Progenitor cell of endocrine pancreas (in vitro differentiated cells): Measurements from ENCODE around the gene DUS4L. TPM values are rescaled to one million over a fixed set of nuclear protein-coding genes. Genes with fewer than 3 reads are reported as not detected.

ENCODE experiments used
- DNase-seq: peaks from one replicate; pipeline ENCODE4 v3.0.0; 2021; ENCODE audit warnings: low spot score; ENCODE audit not compliant: unreplicated experiment
- H3K27ac Mint-ChIP-seq: 2 replicates; pipeline ENCODE4 v1.8.0; 2021; ENCODE audit warnings: mild to moderate bottlenecking, moderate library complexity, mixed read lengths
- H3K27me3 Mint-ChIP-seq: 2 replicates; pipeline ENCODE4 v1.8.0; 2021; ENCODE audit warnings: mixed read lengths
- H3K36me3 Mint-ChIP-seq: 2 replicates; pipeline ENCODE4 v1.8.0; 2022; ENCODE audit warnings: mixed read lengths; ENCODE audit not compliant: insufficient read depth
- H3K4me1 Mint-ChIP-seq: 2 replicates; pipeline ENCODE4 v1.8.0; 2021; ENCODE audit warnings: low read depth, mixed read lengths
- H3K4me3 Mint-ChIP-seq: 2 replicates; pipeline ENCODE4 v1.8.0; 2021; ENCODE audit warnings: low read depth, mild to moderate bottlenecking, moderate library complexity, mixed read lengths
- H3K9me3 Mint-ChIP-seq: 2 replicates; pipeline ENCODE4 v1.8.0; 2021; ENCODE audit warnings: low read depth, mixed read lengths
- long read RNA-seq: library from polyadenylated mRNA; unstranded; transcript quantifications from one replicate; pipeline ENCODE4 v2.0.0, GENCODE V29; 2020
- total RNA-seq: library from RNA; stranded (reverse); gene quantifications from 2 replicates; pipeline ENCODE4 v1.2.1, GENCODE V29; 2021
- TF ChIP-seq, protein P1 (sequence below): fragments of 200-600 bp; sonication (generic); IDR thresholded peaks from one replicate; pipeline ENCODE4 v1.5.0; 2021; ENCODE audit warnings: antibody characterized with exemption, mild to moderate bottlenecking; ENCODE audit not compliant: unreplicated experiment

The DUS4L gene
- total RNA-seq: 11.4 and 16.8 TPM in 2 replicates
- long read RNA-seq, transcript DUS4L-201 (8 exons, 2,220 nt): major isoform, 6 of 25 reads
- long read RNA-seq, partial matches to known transcripts: 6 of 25 reads
- long read RNA-seq, other reads (novel, unspliced or antisense): 9 of 25 reads

DNA sequence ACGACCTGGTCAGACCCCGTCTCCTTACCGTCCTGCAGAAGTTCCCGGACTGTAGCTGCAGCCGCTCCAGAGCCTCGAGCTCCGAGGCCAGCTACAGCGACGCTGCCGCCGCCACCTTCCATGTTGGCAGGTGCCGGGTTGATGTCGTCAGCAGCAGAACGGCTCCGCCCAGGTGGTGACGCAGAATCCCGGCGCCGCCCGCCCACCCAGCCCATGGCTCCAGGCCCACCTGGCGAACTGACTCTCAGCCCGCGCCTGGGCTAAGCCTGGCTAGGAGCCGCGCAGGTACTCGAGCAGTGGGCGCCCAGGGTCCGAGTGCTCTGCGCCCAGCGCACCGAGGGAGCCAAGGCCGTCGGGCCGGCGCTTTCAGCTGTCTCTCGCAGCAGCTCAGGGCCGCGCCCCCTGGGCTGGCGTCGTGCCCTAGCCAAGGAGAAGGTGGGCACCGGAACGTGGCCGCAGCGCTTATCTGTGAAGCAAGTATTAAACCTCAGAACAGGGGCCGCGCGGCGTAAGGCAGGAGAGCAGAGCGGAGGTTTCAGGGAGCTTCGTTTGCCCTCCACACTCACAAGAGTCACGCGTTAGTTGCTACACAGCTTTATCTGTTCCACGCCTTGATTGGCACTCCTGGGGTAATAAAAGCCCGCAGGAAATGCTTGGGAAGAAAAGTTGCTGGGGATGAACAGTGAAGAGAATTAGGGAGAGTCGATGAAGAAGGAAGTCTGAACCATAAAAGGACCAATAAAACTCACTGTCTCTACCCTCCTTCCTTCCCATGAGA lies at the start of gene DUS4L, which contains the start of gene COG5:
TSS of gene DUS4L (plus strand) at position 197 of the 778 bp plus-strand sequence. CDS start 3,100 bp downstream, outside the sequence.
TSS of gene COG5 (minus strand) at position 146 of the 778 bp plus-strand sequence. CDS start at position 122, 24 bp downstream.
- DNase-seq: peak; percentile 68
- H3K27ac Mint-ChIP-seq: peak within 1 kb of the TSS; percentile 92
- peak within 1 kb of the TSS; percentile 82 for H3K4me3 Mint-ChIP-seq
- no peaks in the 10 kb centered on the region for H3K36me3 Mint-ChIP-seq
- no peaks in the 10 kb centered on the region for H3K27me3 Mint-ChIP-seq
- TF ChIP-seq, protein P1, sequence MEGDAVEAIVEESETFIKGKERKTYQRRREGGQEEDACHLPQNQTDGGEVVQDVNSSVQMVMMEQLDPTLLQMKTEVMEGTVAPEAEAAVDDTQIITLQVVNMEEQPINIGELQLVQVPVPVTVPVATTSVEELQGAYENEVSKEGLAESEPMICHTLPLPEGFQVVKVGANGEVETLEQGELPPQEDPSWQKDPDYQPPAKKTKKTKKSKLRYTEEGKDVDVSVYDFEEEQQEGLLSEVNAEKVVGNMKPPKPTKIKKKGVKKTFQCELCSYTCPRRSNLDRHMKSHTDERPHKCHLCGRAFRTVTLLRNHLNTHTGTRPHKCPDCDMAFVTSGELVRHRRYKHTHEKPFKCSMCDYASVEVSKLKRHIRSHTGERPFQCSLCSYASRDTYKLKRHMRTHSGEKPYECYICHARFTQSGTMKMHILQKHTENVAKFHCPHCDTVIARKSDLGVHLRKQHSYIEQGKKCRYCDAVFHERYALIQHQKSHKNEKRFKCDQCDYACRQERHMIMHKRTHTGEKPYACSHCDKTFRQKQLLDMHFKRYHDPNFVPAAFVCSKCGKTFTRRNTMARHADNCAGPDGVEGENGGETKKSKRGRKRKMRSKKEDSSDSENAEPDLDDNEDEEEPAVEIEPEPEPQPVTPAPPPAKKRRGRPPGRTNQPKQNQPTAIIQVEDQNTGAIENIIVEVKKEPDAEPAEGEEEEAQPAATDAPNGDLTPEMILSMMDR: no peak
- peaks cover 37% of the 10 kb centered on the region for H3K4me1 Mint-ChIP-seq
- H3K9me3 Mint-ChIP-seq: no peaks in the 10 kb centered on the region

- TF ChIP-seq, protein P1: no peak
- H3K4me3 Mint-ChIP-seq: no peak overlapping the region
- no peak for DNase-seq
- no peaks in the 10 kb centered on the region for H3K9me3 Mint-ChIP-seq
- no peaks in the 10 kb centered on the region for H3K27me3 Mint-ChIP-seq
- H3K4me1 Mint-ChIP-seq: no peaks in the 10 kb centered on the region
- H3K36me3 Mint-ChIP-seq: peaks cover 21% of the 10 kb centered on the region
- H3K27ac Mint-ChIP-seq: no peak overlapping the region
Observed at GRCh38 chr7:107526672-107527071, 37.1 kb upstream of the DUS4L start.

- peaks cover 17% of the 10 kb centered on the region for H3K36me3 Mint-ChIP-seq
- no peaks in the 10 kb centered on the region for H3K4me1 Mint-ChIP-seq
- H3K9me3 Mint-ChIP-seq: no peaks in the 10 kb centered on the region
- no peak overlapping the region for H3K4me3 Mint-ChIP-seq
- H3K27ac Mint-ChIP-seq: no peak overlapping the region
- no peaks in the 10 kb centered on the region for H3K27me3 Mint-ChIP-seq
- TF ChIP-seq, protein P1: no peak
- DNase-seq: no peak
Observed at GRCh38 chr7:107527196-107527595, 36.6 kb upstream of the DUS4L start.

DNA sequence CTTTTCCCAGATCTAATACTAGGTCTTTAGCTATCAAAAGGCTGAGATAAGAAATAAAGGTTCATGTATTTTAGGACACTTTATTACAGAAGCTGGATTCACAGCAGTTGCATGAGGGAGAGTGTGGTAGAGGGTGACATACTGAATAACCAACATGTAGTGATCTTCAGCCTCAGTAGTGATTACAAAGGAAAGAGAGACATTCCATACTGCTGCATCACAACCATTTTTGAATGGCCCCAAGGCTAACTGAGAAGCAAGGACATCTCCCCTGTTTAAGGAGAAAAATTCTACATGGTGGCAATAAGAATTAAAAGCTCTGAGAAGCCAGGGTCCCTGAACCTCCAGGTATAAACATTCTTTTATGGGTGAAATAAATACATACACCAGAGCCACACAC lies 35.3 kb upstream of the DUS4L start:
- peaks cover 1% of the 10 kb centered on the region for H3K4me1 Mint-ChIP-seq
- H3K27me3 Mint-ChIP-seq: no peaks in the 10 kb centered on the region
- H3K36me3 Mint-ChIP-seq: peaks cover 15% of the 10 kb centered on the region
- TF ChIP-seq, protein P1: no peak
- H3K27ac Mint-ChIP-seq: no peak overlapping the region
- no peaks in the 10 kb centered on the region for H3K9me3 Mint-ChIP-seq
- no peak overlapping the region for H3K4me3 Mint-ChIP-seq
- no peak for DNase-seq

- H3K4me1 Mint-ChIP-seq: peaks cover 1% of the 10 kb centered on the region
- H3K9me3 Mint-ChIP-seq: peaks cover 12% of the 10 kb centered on the region
- no peak overlapping the region for H3K27ac Mint-ChIP-seq
- H3K27me3 Mint-ChIP-seq: no peaks in the 10 kb centered on the region
- DNase-seq: no peak
- TF ChIP-seq, protein P1: no peak
- H3K4me3 Mint-ChIP-seq: no peak overlapping the region
- peaks cover 28% of the 10 kb centered on the region for H3K36me3 Mint-ChIP-seq
Observed at GRCh38 chr7:107530751-107531150, 33.0 kb upstream of the DUS4L start.
